Testis (tissue), 3 donors: ENCODE data around the gene HIP1. TPM values are rescaled to one million over a fixed set of nuclear protein-coding genes. Genes with fewer than 3 reads are reported as not detected.

Experiments
- DNase-seq: peaks from one replicate; pipeline ENCODE4 v3.0.0-alpha.2; 2019
- H3K27ac ChIP-seq, 2 donors: fragments of 200-600 bp; sonication (generic); one replicate each; pipeline ENCODE4 v1.5.1; 2019
- H3K27me3 ChIP-seq: fragments of 200-600 bp; sonication (generic); one replicate; pipeline ENCODE4 v1.5.1; 2019
- H3K36me3 ChIP-seq: fragments of 200-600 bp; sonication (generic); one replicate; pipeline ENCODE4 v1.5.1; 2017; ENCODE audit warnings: low read depth; ENCODE audit errors: missing control alignments
- H3K4me1 ChIP-seq: fragments of 200-600 bp; sonication (generic); one replicate; pipeline ENCODE4 v1.5.1; 2019
- H3K4me3 ChIP-seq, 2 donors: fragments of 200-600 bp; sonication (generic); one replicate each; pipeline ENCODE4 v1.5.1; 2017 to 2019
- H3K9me3 ChIP-seq: fragments of 200-600 bp; sonication (generic); one replicate; pipeline ENCODE4 v1.5.1; 2017
- POLR2A ChIP-seq: fragments of 450-650 bp; IDR thresholded peaks from one replicate; pipeline ENCODE4 v1.6.1; 2017; ENCODE audit warnings: antibody characterized with exemption, mild to moderate bottlenecking, moderate library complexity
- WGBS, 2 donors: methylation state at CpG; one replicate each; pipeline ENCODE4 v1.1.5; 2018; 5-methylcytosine and 5-hydroxymethylcytosine counted together
- intact Hi-C: fragments of 100-400 bp; cut with DNase I; formaldehyde crosslinking; loops from one replicate; pipeline ENCODE4 v1.15.1; 2023; ENCODE audit warnings: low total_unique reads
- polyA plus RNA-seq: library from polyadenylated mRNA; stranded (reverse); fragments of 350-450 nt; fragmentation: Illumina TruSeq; extraction: RNeasy Lipid Tissue Mini Kit (QIAGEN cat#74804); gene quantifications from one replicate; pipeline ENCODE4 v1.2.3, GENCODE V29; 2014; ENCODE audit warnings: low read depth, low replicate concordance; ENCODE audit not compliant: insufficient read depth
- total RNA-seq, 2 donors: library from RNA; depleted of rRNA; stranded (reverse); fragments of >200 nt; gene quantifications; one replicate each; pipeline ENCODE4 v1.2.3, GENCODE V29; 2016
- TF ChIP-seq, protein P1 (sequence below), 3 experiments: fragments of 450-650 bp in 2 of 3; fragments of 200-600 bp in 1 of 3; sonication (generic) in 1 of 3; IDR thresholded peaks; one replicate each; pipeline ENCODE4 v1.5.1; 2016 to 2019; ENCODE audit warnings: antibody characterized with exemption in 3 of 3, mild to moderate bottlenecking in 2 of 3, moderate library complexity in 1 of 3

Gene HIP1
- total and polyA plus RNA-seq, 3 donors from 2014 or later = 43.5 to 85.4 (median 68.0) TPM

DNA sequence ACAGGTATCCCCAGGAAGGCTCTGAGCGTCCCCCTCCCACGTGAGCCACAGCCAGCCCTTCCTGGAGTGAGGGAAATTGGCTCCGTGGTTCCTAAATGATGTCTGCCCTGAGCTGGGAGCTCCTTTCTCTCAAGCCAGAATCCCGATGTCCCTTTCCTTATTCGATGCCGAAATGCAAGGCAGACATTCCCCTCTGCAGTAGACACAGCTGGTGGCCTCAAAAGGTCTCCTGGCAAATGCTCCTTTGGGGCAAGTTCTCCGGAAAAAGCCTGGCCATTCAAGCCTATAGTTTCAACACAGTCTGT is 98.9 kb downstream of the HIP1 start:
- Histone ChIP-seq H3K9me3 (no peaks in the 10 kb centered on the region), H3K36me3 (no peaks in the 10 kb centered on the region), H3K27ac (peak overlapping the region in 1 of 2 donors; percentile 75), H3K4me3 (peak overlapping the region; percentile 61 to 68), H3K27me3 (no peaks in the 10 kb centered on the region), H3K4me1 (peaks cover 15% of the 10 kb centered on the region)
- TF ChIP-seq POLR2A = no peak
- TF ChIP-seq, protein P1, sequence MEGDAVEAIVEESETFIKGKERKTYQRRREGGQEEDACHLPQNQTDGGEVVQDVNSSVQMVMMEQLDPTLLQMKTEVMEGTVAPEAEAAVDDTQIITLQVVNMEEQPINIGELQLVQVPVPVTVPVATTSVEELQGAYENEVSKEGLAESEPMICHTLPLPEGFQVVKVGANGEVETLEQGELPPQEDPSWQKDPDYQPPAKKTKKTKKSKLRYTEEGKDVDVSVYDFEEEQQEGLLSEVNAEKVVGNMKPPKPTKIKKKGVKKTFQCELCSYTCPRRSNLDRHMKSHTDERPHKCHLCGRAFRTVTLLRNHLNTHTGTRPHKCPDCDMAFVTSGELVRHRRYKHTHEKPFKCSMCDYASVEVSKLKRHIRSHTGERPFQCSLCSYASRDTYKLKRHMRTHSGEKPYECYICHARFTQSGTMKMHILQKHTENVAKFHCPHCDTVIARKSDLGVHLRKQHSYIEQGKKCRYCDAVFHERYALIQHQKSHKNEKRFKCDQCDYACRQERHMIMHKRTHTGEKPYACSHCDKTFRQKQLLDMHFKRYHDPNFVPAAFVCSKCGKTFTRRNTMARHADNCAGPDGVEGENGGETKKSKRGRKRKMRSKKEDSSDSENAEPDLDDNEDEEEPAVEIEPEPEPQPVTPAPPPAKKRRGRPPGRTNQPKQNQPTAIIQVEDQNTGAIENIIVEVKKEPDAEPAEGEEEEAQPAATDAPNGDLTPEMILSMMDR (IDR thresholded peaks at IDR 0.05) = no peak
- DNase-seq = no peak
- intact Hi-C loops = no loop called here
- WGBS, 2 donors = 0% methylated on average over 7 of the region's 7 CpGs; no CpG with 5 or more reads in 1 of the 2 donors

DNA sequence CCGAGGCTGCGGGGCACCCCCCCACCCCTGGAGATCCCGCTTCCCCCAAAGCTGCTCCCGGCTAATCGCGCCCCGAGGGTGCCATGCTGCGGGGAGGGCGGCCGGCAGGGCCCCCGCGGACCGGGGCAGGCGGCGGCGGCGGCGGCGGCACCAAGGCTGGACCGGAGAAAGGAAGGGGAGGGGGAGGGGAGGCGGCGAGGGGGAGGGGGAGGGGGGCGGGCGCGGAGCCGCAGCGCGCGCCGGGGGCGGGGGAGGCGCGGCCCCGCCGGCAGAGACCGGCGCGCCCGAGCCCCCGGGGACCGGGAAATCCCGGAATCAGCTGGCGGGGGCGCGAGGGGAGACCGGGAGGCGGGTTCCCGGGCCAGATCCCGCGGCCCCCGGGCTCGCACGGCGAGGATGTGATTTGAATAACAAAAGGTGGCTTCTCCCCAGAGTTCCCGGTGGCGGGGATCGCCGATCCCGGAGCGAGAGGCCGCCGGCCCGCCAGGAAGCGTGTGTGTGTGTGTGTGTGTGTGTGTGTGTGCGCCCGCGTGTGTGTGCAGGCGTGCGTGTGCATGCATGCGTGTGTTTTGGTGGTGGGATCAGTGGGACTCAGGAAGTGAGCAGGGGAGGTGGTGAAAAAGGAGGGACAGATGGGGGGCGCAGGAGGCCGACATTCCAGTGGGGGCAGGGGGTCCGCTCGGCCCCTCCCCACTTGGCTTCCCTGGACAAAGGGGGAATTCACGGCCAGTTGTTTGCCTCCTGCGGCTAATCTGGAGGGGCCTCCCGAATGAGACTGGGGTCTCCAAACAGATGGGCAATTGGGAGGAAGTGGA is 99.5 kb downstream of the HIP1 start:
- intact Hi-C loops = no loop called here
- Histone ChIP-seq H3K27me3 (no peaks in the 10 kb centered on the region), H3K9me3 (no peaks in the 10 kb centered on the region), H3K4me3 (peak overlapping the region; percentile 61 to 68), H3K36me3 (no peaks in the 10 kb centered on the region), H3K4me1 (peaks cover 15% of the 10 kb centered on the region), H3K27ac (peak overlapping the region; percentile 39 to 75)
- 0 to 1% methylated on average over 23 to 71 of the region's 77 CpGs for WGBS, 2 donors
- peak; percentile 38 for DNase-seq
- TF ChIP-seq, protein P1 (IDR thresholded peaks at IDR 0.05) = no peak
- TF ChIP-seq POLR2A = no peak

DNA sequence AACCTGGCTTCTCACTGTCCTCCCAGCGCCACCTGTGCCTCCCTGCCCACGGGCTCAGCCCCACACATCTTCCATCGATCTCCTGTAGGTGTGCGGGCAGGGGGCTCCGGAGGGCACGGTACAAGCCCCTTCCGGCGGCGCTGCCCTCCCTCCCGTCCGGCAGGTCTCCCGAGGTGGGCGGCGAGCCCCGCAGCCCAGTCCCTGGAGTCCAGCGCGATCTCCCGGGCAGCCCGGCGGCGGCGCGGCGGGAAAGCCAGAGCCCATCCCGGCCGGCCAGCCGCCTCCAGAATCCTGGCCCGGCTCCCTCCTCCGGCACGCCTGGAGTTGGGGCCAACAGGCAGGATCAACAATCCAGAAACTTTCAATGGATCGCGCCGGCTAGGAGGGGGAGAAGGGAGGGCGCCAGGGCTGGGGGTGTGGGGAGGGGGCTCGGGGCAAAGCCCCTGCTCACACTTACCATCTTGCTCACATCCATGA is 100.1 kb downstream of the HIP1 start:
- Histone ChIP-seq H3K4me1 (peaks cover 15% of the 10 kb centered on the region), H3K27me3 (no peaks in the 10 kb centered on the region), H3K4me3 (peak overlapping the region; percentile 61 to 68), H3K36me3 (no peaks in the 10 kb centered on the region), H3K27ac (peak overlapping the region; percentile 39 to 75), H3K9me3 (no peaks in the 10 kb centered on the region)
- TF ChIP-seq, protein P1 (IDR thresholded peaks at IDR 0.05) = no peak
- no peak for TF ChIP-seq POLR2A
- DNase-seq = peak; percentile 56
- WGBS, 2 donors = 3 to 4% methylated on average over 5 to 35 of the region's 35 CpGs
- intact Hi-C loops = no loop called here

DNA sequence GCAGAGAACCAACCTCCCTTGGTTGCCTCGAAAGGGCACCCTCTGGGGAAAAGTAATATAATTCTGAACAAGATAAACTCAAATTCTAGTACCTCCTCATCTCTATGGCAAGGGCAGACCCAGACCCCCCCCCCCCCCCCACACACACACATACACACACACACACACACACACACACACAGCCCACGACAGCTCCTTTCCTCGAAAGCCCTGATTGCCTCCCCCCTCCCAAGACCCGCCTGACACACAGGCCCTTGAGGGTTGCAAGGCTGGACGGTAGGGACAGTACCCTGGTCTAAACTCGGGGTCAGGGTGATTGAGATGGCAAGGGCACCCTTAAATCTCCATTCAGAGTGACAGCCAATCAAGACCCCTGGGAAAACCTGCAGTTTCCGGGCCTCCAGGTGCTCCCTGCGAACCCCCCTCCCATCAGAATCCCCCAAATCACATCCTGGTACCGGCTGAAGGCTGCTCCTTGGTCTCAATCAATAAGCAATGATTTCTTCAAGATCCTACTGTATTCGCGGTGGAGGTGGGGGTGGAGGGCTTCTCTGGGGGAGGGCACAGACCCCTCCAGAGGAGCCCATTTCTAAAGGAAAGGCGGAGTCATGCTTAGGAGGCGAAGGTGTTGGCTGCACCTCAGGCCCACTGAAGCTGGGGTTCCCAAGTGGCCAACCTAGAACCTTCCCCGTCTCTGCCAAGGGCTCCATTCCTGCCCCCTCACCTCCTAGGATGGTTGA is 100.7 kb downstream of the HIP1 start:
- Histone ChIP-seq H3K27me3 (no peaks in the 10 kb centered on the region), H3K36me3 (no peaks in the 10 kb centered on the region), H3K4me3 (peak overlapping the region; percentile 61 to 68), H3K9me3 (no peaks in the 10 kb centered on the region), H3K27ac (peak overlapping the region; percentile 39 to 75), H3K4me1 (peaks cover 15% of the 10 kb centered on the region)
- intact Hi-C loops = no loop called here
- DNase-seq = no peak
- WGBS, 2 donors = 40 to 53% methylated on average over 11 to 14 of the region's 14 CpGs
- TF ChIP-seq, protein P1 (IDR thresholded peaks at IDR 0.05) = no peak
- TF ChIP-seq POLR2A = no peak
